K562 (cell line): ENCODE results near the gene LYSMD1. TPM values are rescaled to one million over a fixed set of nuclear protein-coding genes. Genes with fewer than 3 reads are reported as not detected.

Experiments used
- ARNT ChIP-seq, 2 experiments: fragments of 450-650 bp; IDR thresholded peaks; 2 replicates each; pipeline ENCODE4 v1.6.1; 2016; ENCODE audit warnings: mild to moderate bottlenecking in 1 of 2
- EZH2 ChIP-seq: IDR thresholded peaks from 2 replicates; pipeline ENCODE4 v1.6.1; 2012; ENCODE audit warnings: low read depth, mild to moderate bottlenecking, inconsistent platforms, low read length, borderline replicate concordance
- FOXP1 ChIP-seq: sonication (generic); formaldehyde crosslinking; IDR thresholded peaks from 2 replicates; pipeline ENCODE4 v1.8.0; 2022; ENCODE audit warnings: mild to moderate bottlenecking, missing genetic modification reagents
- HNRNPL ChIP-seq: fragments of 200-400 bp; formaldehyde crosslinking; IDR thresholded peaks from 2 replicates; pipeline ENCODE4 v1.6.1; 2017; ENCODE audit warnings: low read depth, mild to moderate bottlenecking, low read length
- KAT8 ChIP-seq: fragments of 450-650 bp; IDR thresholded peaks from 2 replicates; pipeline ENCODE4 v1.6.1; 2016; ENCODE audit warnings: low read depth, mild to moderate bottlenecking
- MAFG ChIP-seq: fragments of 450-650 bp; conservative IDR thresholded peaks from 2 replicates; pipeline ENCODE4 v1.6.1; 2016; ENCODE audit warnings: missing genetic modification characterization, missing compliant biosample characterization
- MEF2A ChIP-seq: IDR thresholded peaks from 2 replicates; pipeline ENCODE4 v1.6.1; 2011; ENCODE audit warnings: low read depth, mild to moderate bottlenecking, low read length, moderate library complexity; ENCODE audit not compliant: control insufficient read depth
- NCOA1 ChIP-seq: fragments of 450-650 bp; IDR thresholded peaks from 2 replicates; pipeline ENCODE4 v1.6.1; 2016; ENCODE audit warnings: low read depth
- OTX1 ChIP-seq: fragments of 450-650 bp; formaldehyde crosslinking; IDR thresholded peaks from 2 replicates; pipeline ENCODE4 v1.4.0; 2022; ENCODE audit warnings: mild to moderate bottlenecking
- PCBP1 ChIP-seq: fragments of 200-400 bp; formaldehyde crosslinking; IDR thresholded peaks from 2 replicates; pipeline ENCODE4 v1.6.1; 2018; ENCODE audit warnings: mild to moderate bottlenecking, low read depth, low read length; ENCODE audit not compliant: poor library complexity, severe bottlenecking
- TGIF2 ChIP-seq: sonication (generic); formaldehyde crosslinking; IDR thresholded peaks from 2 replicates; pipeline ENCODE4 v1.8.1; 2022; ENCODE audit warnings: mild to moderate bottlenecking, missing genetic modification reagents, moderate library complexity
- TSC22D4 ChIP-seq: fragments of 450-650 bp; IDR thresholded peaks from 2 replicates; pipeline ENCODE4 v1.6.1; 2016; ENCODE audit warnings: missing genetic modification characterization, missing biosample characterization, control low read depth
- ZBTB17 ChIP-seq: fragments of 450-650 bp; formaldehyde crosslinking; IDR thresholded peaks from 2 replicates; pipeline ENCODE4 v1.4.0; 2020; ENCODE audit warnings: mild to moderate bottlenecking
- ZNF121 ChIP-seq: sonication (generic); formaldehyde crosslinking; conservative IDR thresholded peaks from 2 replicates; pipeline ENCODE4 v1.8.0; 2022; ENCODE audit warnings: missing genetic modification reagents
- ZNF507 ChIP-seq: conservative IDR thresholded peaks from 2 replicates; pipeline ENCODE4 v1.6.1; 2017; ENCODE audit warnings: missing genetic modification characterization, missing compliant biosample characterization
- ZNF75A ChIP-seq: fragments of 450-650 bp; formaldehyde crosslinking; IDR thresholded peaks from 2 replicates; pipeline ENCODE4 v1.4.0; 2020; ENCODE audit warnings: mild to moderate bottlenecking
- ZNF785 ChIP-seq: fragments of 250-450 bp; sonication (Bioruptor Pico); IDR thresholded peaks from 2 replicates; pipeline ENCODE4 v1.4.0; 2020; ENCODE audit warnings: mild to moderate bottlenecking
- polyA plus RNA-seq, 8 experiments: library from polyadenylated mRNA; depleted of rRNA in 4 of 8; stranded (reverse) in 5 of 8; unstranded in 3 of 8; fragments of >200 nt; fragmentation: Nextera tagmentation in 2 of 8; fragmentation: Illumina TruSeq in 1 of 8; extraction: Ambion mirVana in 2 of 8; extraction: Trizol in 1 of 8; gene quantifications; 2 replicates each; pipeline versions ENCODE4 v1.2.1 to v1.2.3, GENCODE V29; 2011 to 2014; ENCODE audit warnings: inconsistent platforms in 1 of 8, missing spikeins in 1 of 8
- total RNA-seq, 7 experiments: library from RNA; depleted of rRNA in 6 of 7; stranded (reverse); fragments of >200 nt in 6 of 7; fragmentation: Illumina TruSeq in 2 of 7; extraction: Trizol in 2 of 7; gene quantifications; 2 replicates each; pipeline versions ENCODE4 v1.2.1 to v1.2.3, GENCODE V29; 2011 to 2021; ENCODE audit warnings: low replicate concordance in 1 of 7
- TF ChIP-seq, protein P1 (sequence below): fragments of 450-650 bp; formaldehyde crosslinking; IDR thresholded peaks from 2 replicates; pipeline ENCODE4 v1.4.0; 2020; ENCODE audit warnings: mild to moderate bottlenecking, moderate library complexity
- TF ChIP-seq, protein P2 (sequence below), 2 experiments: fragments of 250-450 bp in 1 of 2; fragments of 450-650 bp in 1 of 2; sonication (Bioruptor Pico) in 1 of 2; IDR thresholded peaks; 2 replicates each; pipeline versions ENCODE4 v1.6.1 to v1.8.0; 2016 to 2021; ENCODE audit warnings: mild to moderate bottlenecking in 2 of 2, moderate library complexity in 2 of 2, missing compliant biosample characterization in 1 of 2, missing genetic modification characterization in 1 of 2
- TF ChIP-seq, protein P3 (sequence below): conservative IDR thresholded peaks from 2 replicates; pipeline ENCODE4 v1.6.1; 2011; ENCODE audit warnings: low read depth, mild to moderate bottlenecking, low read length; ENCODE audit not compliant: control insufficient read depth
- TF ChIP-seq, protein P4 (sequence below), 2 experiments: fragments of 450-650 bp in 1 of 2; sonication (generic) in 1 of 2; formaldehyde crosslinking in 1 of 2; IDR thresholded peaks in 1 of 2; conservative IDR thresholded peaks in 1 of 2; 2 replicates each; pipeline versions ENCODE4 v1.6.1 to v1.8.1; 2016 to 2023; ENCODE audit warnings: mild to moderate bottlenecking in 2 of 2, moderate library complexity in 2 of 2, inconsistent platforms in 1 of 2, missing genetic modification reagents in 1 of 2
- TF ChIP-seq, protein P5 (sequence below): fragments of 450-650 bp; IDR thresholded peaks from 2 replicates; pipeline ENCODE4 v1.6.1; 2016; ENCODE audit warnings: missing biosample characterization, missing genetic modification characterization

LYSMD1 gene
- total and polyA plus RNA-seq, 9 of the 15 experiments (the other 6 are each of a cell fraction or from before 2014, with no cell fraction given) = 2.2 to 9.4 (median 6.0) TPM

DNA sequence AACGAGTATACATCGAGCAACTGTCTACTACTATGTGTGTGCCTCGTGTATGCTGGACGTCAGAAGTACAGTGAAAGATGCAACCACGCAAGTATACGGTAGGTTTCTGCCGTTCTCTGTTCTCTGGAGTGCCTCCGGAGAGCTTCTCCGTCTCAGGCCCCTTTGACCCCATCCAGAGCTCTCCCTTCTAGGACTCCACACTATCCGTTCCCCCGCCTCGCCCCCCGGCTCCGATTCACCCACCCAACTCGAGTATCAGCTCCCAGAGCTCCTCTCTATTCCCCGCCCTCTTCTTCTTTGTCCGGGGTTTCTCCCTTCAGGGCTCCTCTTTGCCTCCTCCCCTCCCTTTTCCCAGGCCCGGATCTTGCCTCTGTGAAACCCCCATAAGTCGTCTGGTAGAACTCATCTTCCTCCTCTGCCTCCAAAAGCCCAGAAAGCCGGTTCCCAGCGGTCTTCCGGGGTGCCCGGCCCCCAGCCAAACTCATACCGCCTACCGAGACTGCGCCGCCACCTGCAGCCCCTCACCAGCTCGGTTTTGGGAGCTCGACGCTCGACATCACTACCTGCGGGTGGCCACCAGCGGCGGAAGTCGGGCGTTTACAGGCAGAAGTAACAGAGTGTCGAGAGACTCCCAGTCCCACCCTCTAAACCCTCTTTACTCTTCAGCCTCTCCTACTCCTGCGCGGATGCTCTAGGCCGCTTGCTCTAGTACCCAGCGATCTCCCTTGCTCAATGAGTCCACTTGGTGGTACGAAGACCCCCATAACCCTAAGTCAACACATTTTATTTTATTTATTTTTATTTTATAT is 24.1 kb upstream of the LYSMD1 start, which contains the start of gene VPS72 (continued):
- no peak for TF ChIP-seq PCBP1
- TF ChIP-seq EZH2 = no peak
- no peak for TF ChIP-seq ZNF785
- TF ChIP-seq, protein P1, sequence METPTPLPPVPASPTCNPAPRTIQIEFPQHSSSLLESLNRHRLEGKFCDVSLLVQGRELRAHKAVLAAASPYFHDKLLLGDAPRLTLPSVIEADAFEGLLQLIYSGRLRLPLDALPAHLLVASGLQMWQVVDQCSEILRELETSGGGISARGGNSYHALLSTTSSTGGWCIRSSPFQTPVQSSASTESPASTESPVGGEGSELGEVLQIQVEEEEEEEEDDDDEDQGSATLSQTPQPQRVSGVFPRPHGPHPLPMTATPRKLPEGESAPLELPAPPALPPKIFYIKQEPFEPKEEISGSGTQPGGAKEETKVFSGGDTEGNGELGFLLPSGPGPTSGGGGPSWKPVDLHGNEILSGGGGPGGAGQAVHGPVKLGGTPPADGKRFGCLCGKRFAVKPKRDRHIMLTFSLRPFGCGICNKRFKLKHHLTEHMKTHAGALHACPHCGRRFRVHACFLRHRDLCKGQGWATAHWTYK = 0 out of 2 replicates have a peak, but pooled peaks have one; percentile 77
- no peak for TF ChIP-seq TSC22D4
- no peak; a peak in 1 of 4 replicates for TF ChIP-seq ARNT (IDR thresholded peaks at IDR 0.05)
- TF ChIP-seq ZNF507 (tag) = no peak
- no peak for TF ChIP-seq FOXP1 (CRISPR knock-in tag)
- no peak for TF ChIP-seq ZNF121 (CRISPR knock-in tag)
- peak; percentile 100 for TF ChIP-seq ZBTB17 (CRISPR knock-in tag)
- TF ChIP-seq HNRNPL = no peak
- no peak for TF ChIP-seq TGIF2 (CRISPR knock-in tag)
- TF ChIP-seq, protein P2, sequence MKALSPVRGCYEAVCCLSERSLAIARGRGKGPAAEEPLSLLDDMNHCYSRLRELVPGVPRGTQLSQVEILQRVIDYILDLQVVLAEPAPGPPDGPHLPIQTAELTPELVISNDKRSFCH (CRISPR knock-in tag; IDR thresholded peaks at IDR 0.05) = no peak
- TF ChIP-seq, protein P2 (tag; IDR thresholded peaks at IDR 0.05) = no peak
- TF ChIP-seq MAFG (tag) = no peak
- TF ChIP-seq, protein P3, sequence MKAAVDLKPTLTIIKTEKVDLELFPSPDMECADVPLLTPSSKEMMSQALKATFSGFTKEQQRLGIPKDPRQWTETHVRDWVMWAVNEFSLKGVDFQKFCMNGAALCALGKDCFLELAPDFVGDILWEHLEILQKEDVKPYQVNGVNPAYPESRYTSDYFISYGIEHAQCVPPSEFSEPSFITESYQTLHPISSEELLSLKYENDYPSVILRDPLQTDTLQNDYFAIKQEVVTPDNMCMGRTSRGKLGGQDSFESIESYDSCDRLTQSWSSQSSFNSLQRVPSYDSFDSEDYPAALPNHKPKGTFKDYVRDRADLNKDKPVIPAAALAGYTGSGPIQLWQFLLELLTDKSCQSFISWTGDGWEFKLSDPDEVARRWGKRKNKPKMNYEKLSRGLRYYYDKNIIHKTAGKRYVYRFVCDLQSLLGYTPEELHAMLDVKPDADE = peak; percentile 94
- TF ChIP-seq NCOA1 = no peak
- peak; percentile 15; the same call in 1 of the 2 replicates for TF ChIP-seq MEF2A
- no peak for TF ChIP-seq KAT8
- TF ChIP-seq, protein P4, sequence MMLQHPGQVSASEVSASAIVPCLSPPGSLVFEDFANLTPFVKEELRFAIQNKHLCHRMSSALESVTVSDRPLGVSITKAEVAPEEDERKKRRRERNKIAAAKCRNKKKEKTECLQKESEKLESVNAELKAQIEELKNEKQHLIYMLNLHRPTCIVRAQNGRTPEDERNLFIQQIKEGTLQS (IDR thresholded peaks at IDR 0.05) = no peak
- TF ChIP-seq, protein P4 (CRISPR knock-in tag; conservative IDR thresholded peaks at IDR 0.05) = no peak; the same call in 1 of the 2 replicates
- TF ChIP-seq OTX1 = no peak
- TF ChIP-seq ZNF75A (CRISPR knock-in tag) = no peak
- TF ChIP-seq, protein P5, sequence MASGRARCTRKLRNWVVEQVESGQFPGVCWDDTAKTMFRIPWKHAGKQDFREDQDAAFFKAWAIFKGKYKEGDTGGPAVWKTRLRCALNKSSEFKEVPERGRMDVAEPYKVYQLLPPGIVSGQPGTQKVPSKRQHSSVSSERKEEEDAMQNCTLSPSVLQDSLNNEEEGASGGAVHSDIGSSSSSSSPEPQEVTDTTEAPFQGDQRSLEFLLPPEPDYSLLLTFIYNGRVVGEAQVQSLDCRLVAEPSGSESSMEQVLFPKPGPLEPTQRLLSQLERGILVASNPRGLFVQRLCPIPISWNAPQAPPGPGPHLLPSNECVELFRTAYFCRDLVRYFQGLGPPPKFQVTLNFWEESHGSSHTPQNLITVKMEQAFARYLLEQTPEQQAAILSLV = no peak
